Globus pallidus (tissue), 1 donor: ENCODE data around the gene GALNT2.
A peak's percentile ranks its signal among the peaks of the same experiment; 100 is the strongest.

Experiments used
- DNase-seq: peaks from one replicate; pipeline ENCODE4 v3.0.0-alpha.2; 2015; ENCODE audit warnings: low spot score

The GALNT2 gene

DNA sequence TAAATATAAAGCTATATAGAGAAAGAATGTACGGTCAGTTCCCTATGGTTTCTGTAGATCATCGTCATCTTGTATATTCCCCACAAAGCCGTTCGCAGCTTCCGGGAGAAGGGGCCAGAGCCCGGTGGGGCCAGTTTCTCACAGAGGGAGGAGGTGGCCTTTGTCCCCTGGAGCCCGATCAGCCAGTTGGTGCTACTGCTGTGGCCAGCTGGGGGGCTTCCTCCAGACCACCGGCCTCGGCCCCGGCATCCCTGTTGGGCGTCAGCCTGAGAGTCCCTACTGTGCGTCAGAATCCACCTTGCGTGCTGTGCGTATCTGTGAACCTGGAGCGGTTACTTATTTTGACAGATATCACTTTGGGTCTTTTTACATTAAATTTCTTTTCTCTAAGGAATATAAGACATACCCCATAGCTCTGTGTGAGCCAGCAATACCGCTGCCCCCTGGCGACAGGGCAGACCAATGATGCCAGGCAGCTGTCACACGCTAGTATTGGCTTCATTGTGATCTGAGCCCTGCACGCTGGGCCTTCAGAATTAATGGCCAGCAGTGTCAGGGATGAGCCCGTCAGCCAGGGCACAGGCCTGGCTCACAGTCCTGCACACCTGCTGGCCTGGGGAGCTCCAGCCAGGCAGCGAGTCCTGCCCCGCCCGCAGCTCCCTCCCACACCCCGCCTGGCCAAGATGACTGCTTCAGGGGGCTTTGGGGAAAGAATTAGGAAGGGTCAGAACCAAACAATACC, 213.2 kb downstream of the GALNT2 start:
- DNase-seq = peak; percentile 25

DNA sequence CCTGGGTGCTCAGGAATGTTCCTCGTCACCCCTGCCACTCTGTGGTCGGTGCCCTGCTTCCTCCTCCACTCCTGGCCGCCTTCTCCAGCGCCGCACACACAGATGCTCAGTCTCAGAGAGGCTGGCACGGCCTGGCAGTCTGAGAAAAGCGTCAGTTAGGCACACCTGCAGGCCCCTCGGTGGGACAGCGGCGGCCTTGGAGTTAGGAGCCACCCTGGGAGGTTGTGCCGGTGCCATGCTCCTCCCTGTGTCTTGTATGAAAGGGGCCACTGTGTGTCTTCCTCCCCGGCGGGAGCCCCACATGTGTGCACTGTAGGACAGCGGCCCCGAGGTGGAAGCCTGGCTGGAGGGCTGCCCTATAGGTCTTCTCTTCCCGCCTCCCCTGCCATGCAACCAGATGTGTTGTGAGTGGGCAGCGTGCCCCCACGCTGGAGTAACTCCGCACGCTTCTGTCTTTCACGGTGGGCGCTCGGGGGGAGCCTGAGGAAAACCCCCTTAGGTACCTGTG, 213.9 kb downstream of the GALNT2 start:
- no peak for DNase-seq

DNA sequence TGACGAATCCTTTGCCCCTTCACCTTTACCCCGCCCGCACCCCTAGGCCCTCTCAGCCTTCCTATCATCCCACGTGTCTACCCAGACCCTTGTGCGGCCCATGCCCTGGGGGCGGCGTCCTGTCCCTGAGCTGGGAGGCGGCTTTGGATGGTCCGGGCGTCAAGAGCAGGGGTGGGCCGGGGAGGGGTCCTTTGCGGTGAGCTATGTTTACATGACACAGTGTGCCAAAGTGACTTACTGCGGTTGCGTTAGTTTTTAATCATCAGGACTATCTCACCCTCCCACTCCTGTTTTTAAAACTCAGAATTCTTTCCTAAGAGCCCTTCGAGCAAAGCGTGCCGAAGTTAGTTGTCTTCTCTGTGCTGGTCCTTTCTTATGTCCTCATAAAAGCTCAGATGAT, 214.5 kb downstream of the GALNT2 start:
- DNase-seq = no peak

DNA sequence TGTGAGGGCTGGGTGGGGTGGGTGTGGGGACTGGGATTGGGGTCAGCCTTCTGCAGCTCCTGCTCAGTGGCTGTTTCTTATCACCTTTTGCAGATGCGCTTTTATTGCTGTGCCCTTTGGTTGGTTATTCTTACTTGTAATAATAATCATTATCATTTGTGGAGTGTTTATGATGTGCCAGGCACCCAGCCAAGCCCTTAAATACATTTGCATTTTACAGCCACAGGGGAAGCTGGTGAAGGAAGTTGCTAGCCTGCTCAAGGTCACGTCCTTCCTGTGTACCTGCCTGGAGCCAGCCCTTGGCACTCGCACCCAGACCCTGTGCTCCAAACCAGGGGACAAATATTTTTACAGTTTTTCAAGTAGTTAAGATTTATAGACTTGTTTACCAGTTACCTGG, 215.1 kb downstream of the GALNT2 start:
- no peak for DNase-seq

DNA sequence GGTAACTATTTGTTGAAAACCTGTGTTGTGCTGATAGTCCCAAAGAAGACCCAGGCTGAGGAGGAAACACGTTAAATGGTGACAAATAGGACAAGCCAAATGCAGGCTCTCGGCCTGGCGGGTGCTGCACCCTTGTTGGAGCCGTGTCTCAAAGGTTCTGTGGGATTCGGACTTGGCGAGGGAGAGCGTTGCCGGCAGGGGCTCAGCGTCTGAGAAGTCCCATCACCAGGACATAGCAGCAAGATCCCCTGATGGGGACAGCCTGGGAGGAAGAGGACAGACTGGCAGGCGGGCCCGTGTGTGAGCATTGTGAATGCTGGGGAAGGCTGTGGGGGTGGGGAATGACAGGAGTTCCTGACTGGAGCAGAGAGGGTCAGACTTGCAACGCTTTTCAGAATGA, 216.6 kb downstream of the GALNT2 start:
- no peak for DNase-seq

DNA sequence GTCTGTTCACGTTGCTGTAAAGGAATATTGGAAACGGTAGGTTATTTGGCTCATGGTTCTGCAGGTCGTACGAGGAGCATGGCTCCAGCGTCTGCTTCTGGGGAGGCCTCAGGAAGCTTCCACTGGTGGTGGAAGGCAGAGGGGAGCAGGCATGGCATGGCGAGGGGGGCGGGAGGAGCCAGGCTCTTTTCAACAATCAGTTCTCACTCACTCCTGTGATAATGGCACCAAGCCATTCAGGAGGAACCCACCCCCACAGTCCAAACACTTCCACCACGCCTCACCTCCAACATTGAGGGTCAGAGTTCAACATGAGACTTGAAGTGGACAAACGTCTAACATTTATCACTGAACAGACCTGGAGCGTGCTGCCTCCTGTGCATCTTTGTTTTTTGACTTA, 217.9 kb downstream of the GALNT2 start:
- DNase-seq = no peak

DNA sequence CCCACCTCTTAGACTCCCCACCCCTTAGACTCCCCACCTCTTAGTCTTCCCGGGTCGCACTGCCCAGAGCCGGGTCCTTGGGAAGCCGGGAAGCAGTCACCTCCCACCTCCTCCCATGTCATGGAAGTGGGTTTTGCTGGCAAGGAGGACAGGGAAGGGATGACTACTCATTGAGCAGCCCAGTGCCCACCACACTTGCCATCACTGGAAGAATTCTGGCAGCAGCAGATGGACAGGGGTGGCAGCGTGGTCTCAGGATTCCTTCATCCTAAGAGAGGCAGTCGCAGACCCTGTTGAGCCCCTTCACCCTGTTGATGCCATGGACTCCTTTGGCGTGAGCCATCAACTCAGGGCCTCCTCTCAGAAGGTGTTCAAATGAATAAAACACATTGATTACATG, 218.3 kb downstream of the GALNT2 start:
- no peak for DNase-seq

DNA sequence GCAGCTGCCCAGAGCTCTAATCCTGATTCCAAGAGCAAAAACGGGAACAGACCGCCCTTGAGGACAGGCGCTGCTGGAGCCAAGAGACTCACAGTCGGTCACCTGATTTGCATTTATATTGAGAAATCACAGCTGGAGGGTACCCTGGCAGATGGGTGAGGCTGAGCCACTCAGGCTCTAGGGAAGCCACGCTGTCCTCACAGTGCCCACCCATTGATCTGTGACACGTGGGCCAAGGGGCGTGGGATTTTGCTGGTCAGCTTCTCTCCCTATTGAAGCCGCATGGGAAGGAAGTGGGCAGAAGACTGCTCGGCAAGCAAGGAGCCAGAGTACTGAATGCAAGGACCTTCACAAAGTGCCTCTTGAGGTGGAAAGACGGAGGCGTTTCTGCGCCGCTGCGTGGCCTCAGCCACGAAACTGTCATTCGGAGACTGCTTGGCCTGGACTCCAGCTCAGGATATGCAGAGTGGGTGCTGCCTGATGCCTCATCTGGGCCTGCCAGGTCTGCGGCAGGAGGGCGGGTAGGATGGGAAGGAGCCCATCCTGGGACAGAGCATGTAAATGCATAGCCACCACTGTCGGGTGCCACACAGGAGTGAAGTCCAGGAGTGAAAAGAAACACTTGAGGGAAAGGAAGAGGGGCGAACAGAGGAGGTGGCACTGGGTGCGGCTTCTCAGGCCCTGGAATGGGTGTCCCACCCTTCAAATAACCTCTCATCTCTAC, 219.3 kb downstream of the GALNT2 start:
- DNase-seq = no peak

DNA sequence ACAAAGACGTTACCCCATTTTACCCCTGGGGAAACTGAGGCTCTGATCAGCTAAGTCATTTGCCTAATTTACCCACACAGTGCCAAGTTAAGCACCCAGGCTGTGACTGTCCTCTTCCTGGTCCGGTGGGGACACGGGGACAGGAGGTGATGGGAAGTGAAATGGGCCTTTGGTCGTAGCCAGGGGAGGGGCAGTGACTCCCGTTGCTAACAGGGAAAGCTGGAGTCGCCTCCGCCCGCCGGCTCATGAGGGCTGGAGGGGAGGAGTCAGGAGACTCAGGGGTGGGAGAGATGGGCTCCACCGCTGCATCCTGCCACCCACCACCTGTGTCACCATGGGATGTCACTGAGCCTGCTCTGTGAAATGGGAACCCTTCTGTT, 219.8 kb downstream of the GALNT2 start:
- DNase-seq = no peak

DNA sequence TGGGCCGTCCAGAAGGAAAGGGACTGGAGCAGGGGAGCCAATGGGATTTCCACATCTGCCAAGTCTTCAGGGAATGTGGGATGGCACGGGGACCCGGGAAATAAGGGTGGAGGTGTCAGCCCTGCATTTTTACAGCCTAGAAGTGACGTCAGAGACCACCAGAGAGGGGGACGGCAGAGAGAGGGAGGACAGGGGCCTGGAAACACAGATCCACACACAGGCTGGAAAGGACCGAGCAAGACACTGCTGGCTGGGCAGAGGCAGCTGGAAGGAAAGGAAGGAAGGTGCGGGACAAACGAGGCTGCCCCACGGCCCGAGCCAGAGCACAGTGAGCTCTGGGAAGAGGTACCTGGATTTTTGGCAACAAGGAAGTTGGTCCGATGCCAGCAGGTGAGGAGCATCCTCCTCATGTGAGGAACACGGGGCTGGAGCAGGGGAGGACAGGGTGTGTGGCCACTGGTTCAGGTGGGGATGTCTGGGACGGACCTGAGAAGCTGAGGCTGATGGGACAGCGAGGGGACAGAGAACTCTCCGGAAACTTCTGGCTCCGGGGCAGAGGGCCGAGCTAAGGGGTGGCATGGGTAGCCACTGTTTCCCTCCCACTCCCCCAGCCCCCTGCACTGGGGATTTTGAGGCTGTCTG, 220.8 kb downstream of the GALNT2 start:
- no peak for DNase-seq

DNA sequence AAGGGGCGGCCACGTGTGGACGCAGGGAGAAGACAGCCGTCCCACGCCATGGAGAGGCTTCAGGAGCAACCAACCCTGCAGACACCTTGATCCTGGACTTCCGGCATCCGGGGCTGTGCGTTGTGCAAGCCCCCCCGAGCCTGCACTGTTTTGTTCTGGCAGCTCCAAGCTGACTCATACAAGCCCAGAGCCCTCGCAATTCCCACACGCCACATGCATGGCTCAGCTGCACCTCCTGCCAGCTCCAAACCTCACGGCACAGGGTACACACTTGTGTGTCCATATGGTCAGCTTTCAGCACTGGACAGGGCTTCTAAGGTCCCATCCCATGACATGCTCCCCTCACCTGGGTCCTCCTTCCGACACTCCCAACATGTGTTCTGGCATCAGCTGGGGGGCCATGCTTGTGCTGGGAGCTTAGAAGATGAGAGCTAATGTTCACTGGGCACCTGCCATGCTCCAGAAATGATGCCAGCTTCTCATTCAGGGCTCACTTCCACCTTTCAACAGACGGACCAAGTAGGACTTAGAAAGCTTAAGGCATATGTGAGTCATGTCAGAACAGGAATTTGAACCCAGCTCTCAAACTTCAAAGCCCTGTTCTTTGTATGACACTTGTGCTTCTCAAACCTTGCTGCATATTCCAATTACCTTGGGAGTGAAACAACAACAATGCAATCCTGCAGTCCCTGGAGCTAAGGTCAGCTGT, 221.8 kb downstream of the GALNT2 start:
- DNase-seq = no peak

DNA sequence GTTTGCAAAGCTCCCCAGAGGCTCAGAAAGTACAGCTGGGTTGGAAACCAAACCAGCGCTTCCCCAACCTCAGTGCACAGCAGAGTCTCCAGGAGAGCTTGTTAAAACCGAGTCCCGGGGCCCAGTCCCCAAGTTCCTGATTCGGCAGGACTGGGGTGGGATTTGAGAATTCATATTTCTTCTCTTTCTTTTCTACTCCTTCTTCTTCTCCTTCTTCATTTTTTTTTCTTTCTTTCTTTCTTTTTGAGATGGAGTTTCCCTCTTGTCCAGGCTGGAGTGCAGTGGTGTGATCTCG, 222.3 kb downstream of the GALNT2 start:
- no peak for DNase-seq

DNA sequence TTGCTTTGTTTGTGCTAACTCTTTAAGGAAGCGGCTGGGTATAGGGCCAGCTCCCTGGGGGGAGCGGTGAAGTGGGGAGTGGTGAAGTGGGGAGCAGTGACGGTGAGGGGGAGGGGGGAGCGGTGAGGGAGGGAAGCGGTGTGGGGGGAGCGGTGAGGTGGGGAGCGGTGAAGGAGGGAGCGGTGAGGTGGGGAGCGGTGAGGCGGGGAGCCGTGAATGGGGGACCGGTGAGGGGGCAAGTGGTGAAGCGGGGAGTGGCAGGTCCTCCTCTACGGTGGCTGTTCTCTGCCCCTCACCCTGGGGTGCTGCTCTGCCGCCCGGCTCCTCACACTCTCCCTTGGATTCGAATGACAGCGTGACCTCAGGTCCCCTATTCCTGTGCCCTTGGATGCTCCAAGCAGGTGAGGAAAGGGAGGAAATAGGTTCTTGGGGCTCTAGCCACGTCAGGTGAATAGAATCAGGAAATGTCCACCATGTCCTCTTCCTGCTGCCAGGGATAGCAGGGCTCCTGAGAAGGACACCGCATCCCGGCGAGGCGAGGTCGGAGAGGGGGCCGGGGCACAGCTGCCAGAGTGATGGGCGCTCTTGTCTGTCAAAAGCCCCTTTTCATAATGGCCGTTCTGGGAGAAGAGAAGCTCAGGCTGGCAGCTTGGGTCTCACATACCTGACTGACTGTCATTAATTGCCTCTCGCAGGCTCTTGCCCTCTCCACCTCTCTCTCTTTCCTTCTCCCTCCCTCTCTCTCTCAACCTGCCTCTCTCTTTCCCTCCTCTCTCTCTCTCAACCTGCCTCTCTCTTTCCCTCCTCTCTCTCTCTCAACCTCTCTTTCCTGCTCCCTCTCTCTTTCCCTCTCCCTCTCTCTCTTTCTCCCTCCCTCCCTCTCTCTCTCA, 224.9 kb downstream of the GALNT2 start:
- no peak for DNase-seq

DNA sequence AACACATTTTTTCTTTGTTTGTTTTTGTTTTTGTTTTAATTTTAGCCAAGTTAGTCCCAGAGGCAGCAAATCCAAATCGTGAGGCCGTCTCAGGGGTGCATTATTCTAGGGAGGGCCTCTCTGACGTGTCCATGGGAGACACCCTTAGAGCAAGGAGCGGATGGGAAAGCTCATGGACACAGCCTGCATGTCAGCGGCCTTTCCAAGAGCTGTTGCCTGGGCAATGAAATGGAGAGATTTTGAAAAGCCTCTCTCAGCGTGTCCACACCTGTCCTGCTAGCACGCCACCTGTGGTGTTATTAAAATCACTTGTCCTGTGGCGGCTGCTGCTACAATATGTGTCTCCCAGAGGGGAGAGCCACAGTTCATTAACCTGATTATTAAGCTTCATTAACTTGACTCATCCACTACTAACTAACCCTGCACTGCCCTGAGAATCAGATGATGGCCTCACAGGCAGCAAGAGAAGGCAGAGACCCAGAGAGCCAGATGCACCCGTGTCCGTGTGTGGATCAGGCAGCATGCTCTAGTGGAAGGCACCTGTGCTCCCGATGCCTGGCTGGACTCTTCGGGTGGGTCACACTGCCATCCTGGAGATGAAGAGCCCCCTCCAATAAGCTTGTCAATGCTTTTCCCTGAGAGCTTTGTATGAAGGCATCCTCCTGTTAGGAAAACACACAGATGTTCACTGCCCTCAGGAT, 225.8 kb downstream of the GALNT2 start:
- DNase-seq = no peak

DNA sequence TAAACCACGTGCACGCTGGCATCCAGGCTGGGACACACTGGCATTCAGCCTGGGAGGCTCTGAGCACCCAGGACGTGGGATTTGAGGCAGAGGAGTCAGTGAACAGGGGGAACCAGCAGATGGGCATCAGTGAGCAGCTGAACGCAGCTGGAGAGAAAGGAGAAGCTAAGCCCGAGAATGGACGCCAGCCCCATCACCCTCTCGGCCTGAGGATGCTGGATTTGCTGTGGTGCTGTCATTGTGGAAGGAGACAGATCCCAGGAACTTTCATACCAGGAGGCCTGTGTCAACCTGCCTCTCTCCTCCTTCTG, 226.3 kb downstream of the GALNT2 start:
- DNase-seq = no peak

DNA sequence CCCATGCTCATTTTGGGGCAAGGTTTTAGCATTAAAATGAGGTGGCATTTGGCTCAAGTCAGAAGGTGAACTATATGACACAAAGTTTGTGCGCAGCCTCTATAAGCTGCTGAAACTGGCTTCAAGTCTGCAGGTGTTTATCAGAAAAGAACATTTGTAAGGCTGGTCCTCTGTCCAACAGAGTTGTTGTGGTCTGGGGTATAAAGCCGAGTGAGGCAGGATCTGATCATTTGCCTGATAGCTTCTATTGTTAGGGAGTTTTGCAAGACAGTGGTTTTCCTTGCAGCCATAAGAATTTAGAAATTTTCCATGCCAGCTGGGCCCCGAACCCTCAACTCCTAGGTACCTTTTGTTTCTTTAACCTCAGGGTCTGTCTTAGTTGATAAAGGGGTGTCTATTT, 228.3 kb downstream of the GALNT2 start:
- DNase-seq = no peak

DNA sequence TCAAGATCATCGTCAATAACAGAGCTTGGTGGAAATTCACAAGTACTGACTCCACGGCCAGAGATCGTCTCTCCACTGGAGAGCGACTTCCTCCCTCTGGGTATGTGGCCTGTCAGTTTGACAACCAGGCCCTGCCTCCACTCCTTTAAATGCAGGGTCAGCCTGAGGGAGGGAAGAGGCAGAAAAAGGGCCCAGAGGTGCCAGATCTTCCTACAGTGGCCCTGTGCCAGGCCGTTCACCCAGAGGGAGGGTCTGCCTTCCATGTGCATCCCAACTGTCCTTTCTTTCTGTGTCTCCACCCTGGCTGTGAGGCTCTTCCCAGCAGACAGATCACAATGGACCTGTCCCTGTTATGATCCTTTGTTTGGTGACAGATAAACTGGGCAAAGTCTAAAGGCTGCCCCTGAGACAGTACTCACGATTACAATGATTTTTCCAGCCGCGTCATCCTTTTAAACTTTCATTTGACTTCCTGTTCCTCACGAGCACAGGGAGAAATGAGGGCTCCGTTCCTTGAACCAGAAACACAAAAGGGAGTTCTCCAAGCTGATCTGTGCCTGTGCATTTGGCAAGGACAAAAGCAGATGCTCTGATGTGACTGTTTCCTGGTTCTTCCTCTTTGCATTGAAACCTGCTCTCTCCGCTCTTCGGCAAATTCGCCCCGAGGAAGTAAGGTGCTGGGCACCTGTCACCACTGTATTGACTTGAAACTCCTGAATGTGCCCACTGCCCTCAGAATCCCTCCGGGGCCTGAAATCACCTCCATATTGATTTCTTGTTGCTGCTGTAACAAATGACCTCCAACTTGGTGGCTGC, 232.4 kb downstream of the GALNT2 start:
- no peak for DNase-seq

DNA sequence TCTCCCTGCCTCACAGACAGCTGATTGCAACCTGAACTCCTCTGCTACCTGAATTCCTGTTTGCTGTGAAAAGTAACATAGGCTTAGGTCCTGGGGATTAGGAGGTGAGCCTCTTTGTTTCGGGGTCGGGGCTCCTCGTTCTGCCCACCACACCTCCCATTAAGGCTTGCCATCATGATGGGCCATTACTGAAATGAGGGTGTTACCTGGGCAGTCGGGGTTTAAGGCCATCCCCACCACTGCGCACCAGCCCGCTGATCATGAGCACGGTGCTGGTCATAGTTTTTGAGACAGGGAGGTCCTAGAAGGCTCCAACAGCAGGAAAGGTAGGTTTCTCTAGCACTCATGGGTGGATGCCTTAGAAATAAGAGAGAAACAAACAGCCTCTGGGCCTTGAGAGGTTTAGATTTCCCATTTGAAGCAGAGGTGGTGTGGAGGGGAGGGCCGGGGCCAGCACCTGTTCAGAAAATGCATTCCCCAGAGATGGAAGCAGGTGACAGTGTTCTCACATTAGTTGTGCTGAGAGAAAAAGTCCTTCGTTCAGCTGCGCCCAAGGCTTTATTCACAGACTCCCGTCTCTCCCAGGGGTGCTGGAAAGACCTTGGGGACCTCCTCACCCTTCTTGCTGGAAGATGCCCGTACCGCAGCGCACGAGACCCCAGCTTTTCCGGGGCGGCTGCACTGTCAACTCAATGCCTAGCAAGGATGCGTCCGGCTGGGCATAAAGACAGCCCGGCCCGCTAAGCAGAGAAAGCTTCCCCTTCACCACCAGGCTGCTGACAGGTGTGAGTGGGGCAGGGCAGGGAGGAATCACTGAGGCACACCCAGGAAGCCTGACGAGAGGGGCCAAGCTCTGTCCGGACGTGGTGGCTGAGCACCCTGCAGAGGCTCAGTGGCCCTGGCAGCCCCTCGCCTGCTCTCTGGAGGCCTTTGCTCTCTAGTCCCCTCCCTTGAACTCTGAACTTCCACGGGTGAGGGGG, 233.6 kb downstream of the GALNT2 start:
- no peak for DNase-seq

DNA sequence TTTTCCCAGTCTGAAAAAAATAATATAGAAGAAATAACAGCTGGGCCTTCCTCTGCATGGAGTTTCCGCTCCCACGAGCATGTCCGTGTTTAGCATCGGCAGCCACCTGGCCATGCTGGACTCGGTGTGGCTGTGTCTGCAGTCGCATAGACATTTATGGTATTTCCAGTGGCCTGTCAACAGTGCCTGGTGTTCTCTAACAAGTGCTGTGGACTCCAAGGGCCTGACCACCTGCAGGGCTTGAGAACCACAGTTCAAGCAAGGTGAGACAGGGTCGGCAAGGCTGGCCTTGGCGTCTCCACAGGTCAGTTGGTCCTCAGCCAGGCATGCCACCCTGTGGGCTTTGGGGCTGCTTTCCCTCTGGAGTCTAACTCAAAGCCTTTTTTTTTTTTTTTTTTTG, 234.3 kb downstream of the GALNT2 start:
- no peak for DNase-seq
